Gastroesophageal sphincter (tissue), 4 donors: Measurements from ENCODE around the gene NCOA3. TPM values are rescaled to one million over a fixed set of nuclear protein-coding genes. Genes with fewer than 3 reads are reported as not detected.

ENCODE experiments used
- small RNA-seq, 4 donors: library from RNA; depleted of rRNA; stranded (forward); fragments of <200 nt; gene quantifications; one replicate each; pipeline ENCODE3, GENCODE V24; 2016
- total RNA-seq, 4 donors: library from RNA; depleted of rRNA; stranded (reverse); fragments of >200 nt; gene quantifications; one replicate each; pipeline ENCODE4 v1.1.0, GENCODE V29; 2016

NCOA3 gene
- total RNA-seq, 4 donors from 2014 or later, result 28.8 to 44.5 (median 37.6) TPM

Small RNAs within 50 kb of the gene (small RNA-seq; reads per million reads assigned to genes)
- gene RNU6-497P (0 reads per million in 4 donors), gene RNU6-563P (0 reads per million in 4 donors)

Other genes with a start within 250 kb of the NCOA3 start
- 10 to 100 TPM; 32.2 to 78.9 (median 54.4) TPM for gene ZMYND8, start 145.2 kb upstream of the NCOA3 start, total RNA-seq